Liver (tissue), 9 donors: Measurements from ENCODE around the gene LY86. TPM values are rescaled to one million over a fixed set of nuclear protein-coding genes. Genes with fewer than 3 reads are reported as not detected.

Experiments
- DNase-seq: peaks from one replicate; pipeline ENCODE4 v3.0.0-alpha.2; 2017; ENCODE audit warnings: low spot score
- H3K27ac ChIP-seq, 2 donors: one replicate each; pipeline ENCODE4 v1.7.0; 2013; ENCODE audit warnings: inconsistent platforms in 2 of 2, low read length in 2 of 2, control low read depth in 1 of 2, low read depth in 1 of 2, mild to moderate bottlenecking in 1 of 2
- H3K27me3 ChIP-seq, 4 donors: one replicate each; pipeline versions ENCODE4 v1.6.1 to v1.7.0; 2013; ENCODE audit warnings: low read length in 3 of 4, inconsistent platforms in 1 of 4, mild to moderate bottlenecking in 1 of 4, moderate library complexity in 1 of 4; ENCODE audit not compliant: control insufficient read depth in 4 of 4, insufficient read depth in 4 of 4
- H3K36me3 ChIP-seq, 4 donors: one replicate each; pipeline versions ENCODE4 v1.6.1 to v1.7.0; 2013; ENCODE audit warnings: low read length in 3 of 4, mild to moderate bottlenecking in 3 of 4, low read depth in 1 of 4, moderate library complexity in 1 of 4; ENCODE audit not compliant: control insufficient read depth in 4 of 4, insufficient read depth in 3 of 4
- H3K4me1 ChIP-seq, 4 donors: one replicate each; pipeline versions ENCODE4 v1.6.1 to v1.7.0; 2013; ENCODE audit warnings: low read length in 3 of 4, mild to moderate bottlenecking in 3 of 4, moderate library complexity in 1 of 4; ENCODE audit not compliant: control insufficient read depth in 4 of 4, insufficient read depth in 4 of 4
- H3K4me3 ChIP-seq, 3 donors: one replicate each; pipeline versions ENCODE4 v1.6.1 to v1.7.0; 2013; ENCODE audit warnings: low read length in 3 of 3, control low read depth in 1 of 3, low read depth in 1 of 3, mild to moderate bottlenecking in 1 of 3
- H3K9ac ChIP-seq, 2 donors: one replicate each; pipeline ENCODE4 v1.7.0; 2013; ENCODE audit warnings: low read length in 2 of 2, mild to moderate bottlenecking in 2 of 2, moderate library complexity in 2 of 2, control low read depth in 1 of 2, low read depth in 1 of 2
- H3K9me3 ChIP-seq, 4 donors: one replicate each; pipeline versions ENCODE4 v1.6.1 to v1.7.0; 2013; ENCODE audit warnings: low read length in 3 of 4; ENCODE audit not compliant: control insufficient read depth in 4 of 4
- EGR1 ChIP-seq, 2 donors: IDR thresholded peaks; 2 replicates each; pipeline ENCODE4 v1.6.1; 2016 to 2018; ENCODE audit warnings: antibody characterized with exemption in 2 of 2, low read depth in 2 of 2
- FOXA1 ChIP-seq: IDR thresholded peaks from 2 replicates; pipeline ENCODE4 v1.6.1; 2016; ENCODE audit warnings: antibody characterized with exemption
- FOXA2 ChIP-seq: IDR thresholded peaks from 2 replicates; pipeline ENCODE4 v1.6.1; 2016; ENCODE audit warnings: antibody characterized with exemption
- GABPA ChIP-seq, 2 donors: IDR thresholded peaks in 1 of 2; conservative IDR thresholded peaks in 1 of 2; 2 replicates each; pipeline ENCODE4 v1.6.1; 2016; ENCODE audit warnings: antibody characterized with exemption in 2 of 2, mild to moderate bottlenecking in 1 of 2, moderate library complexity in 1 of 2
- HNF4A ChIP-seq, 2 donors: conservative IDR thresholded peaks; 2 replicates each; pipeline ENCODE4 v1.6.1; 2016; ENCODE audit warnings: antibody characterized with exemption in 2 of 2, mild to moderate bottlenecking in 2 of 2
- HNF4G ChIP-seq: IDR thresholded peaks from 2 replicates; pipeline ENCODE4 v1.6.1; 2016; ENCODE audit warnings: antibody characterized with exemption
- JUND ChIP-seq, 2 donors: IDR thresholded peaks; 2 replicates each; pipeline ENCODE4 v1.6.1; 2016; ENCODE audit warnings: antibody characterized with exemption in 2 of 2
- NR2F2 ChIP-seq: IDR thresholded peaks from 2 replicates; pipeline ENCODE4 v1.6.1; 2016; ENCODE audit warnings: antibody characterized with exemption
- RAD21 ChIP-seq, 2 donors: IDR thresholded peaks; 2 replicates each; pipeline ENCODE4 v1.6.1; 2016; ENCODE audit warnings: antibody characterized with exemption in 2 of 2, mild to moderate bottlenecking in 2 of 2
- REST ChIP-seq: IDR thresholded peaks from 2 replicates; pipeline ENCODE4 v1.6.1; 2016; ENCODE audit warnings: antibody characterized with exemption, mild to moderate bottlenecking
- RXRA ChIP-seq, 2 donors: IDR thresholded peaks; 2 replicates each; pipeline ENCODE4 v1.6.1; 2017 to 2018; ENCODE audit warnings: antibody characterized with exemption in 2 of 2, mild to moderate bottlenecking in 1 of 2
- SP1 ChIP-seq: IDR thresholded peaks from 2 replicates; pipeline ENCODE4 v1.6.1; 2018; ENCODE audit warnings: antibody characterized with exemption, mild to moderate bottlenecking
- TAF1 ChIP-seq: conservative IDR thresholded peaks from 2 replicates; pipeline ENCODE4 v1.6.1; 2016; ENCODE audit warnings: antibody characterized with exemption, mild to moderate bottlenecking
- YY1 ChIP-seq: IDR thresholded peaks from 2 replicates; pipeline ENCODE4 v1.6.1; 2016; ENCODE audit warnings: antibody characterized with exemption, mild to moderate bottlenecking
- WGBS: extraction: QIAGEN DNeasy Blood & Tissue Kit; methylation state at CpG from one replicate; pipeline ENCODE4 v1.1.7; 2013; 5-methylcytosine and 5-hydroxymethylcytosine counted together
- polyA plus RNA-seq, 2 donors: library from polyadenylated mRNA; stranded (reverse) in 1 of 2; unstranded in 1 of 2; fragments of 200-250 nt in 1 of 2; fragments of >200 nt in 1 of 2; fragmentation: Nextera tagmentation in 1 of 2; extraction: Ambion mirVana in 1 of 2; gene quantifications; one replicate each; pipeline versions ENCODE4 v1.2.1 to v1.2.3, GENCODE V29; 2013 to 2015
- total RNA-seq, 2 donors: library from RNA; depleted of rRNA; stranded (reverse); fragments of >200 nt; gene quantifications; one replicate each; pipeline ENCODE4 v1.2.3, GENCODE V29; 2014
- TF ChIP-seq, protein P1 (sequence below): IDR thresholded peaks from 2 replicates; pipeline ENCODE4 v1.6.1; 2016; ENCODE audit warnings: antibody characterized with exemption
- TF ChIP-seq, protein P2 (sequence below): IDR thresholded peaks from 2 replicates; pipeline ENCODE4 v1.6.1; 2016; ENCODE audit warnings: antibody characterized with exemption
- TF ChIP-seq, protein P3 (sequence below): fragments of 150-350 bp; IDR thresholded peaks from 2 replicates; pipeline ENCODE4 v1.5.1; 2017; ENCODE audit warnings: improper control_type of control experiment, low read depth, low read length; ENCODE audit not compliant: missing input control
- TF ChIP-seq, protein P4 (sequence below): IDR thresholded peaks from 2 replicates; pipeline ENCODE4 v1.6.1; 2016; ENCODE audit warnings: antibody characterized with exemption
- donor health status: healthy.
- donor health status: healthy.
- donor health status: healthy.
- donor health status: healthy.
- donor health status: healthy.

LY86 gene
- total and polyA plus RNA-seq, 4 donors, result 1.4 to 7.8 (median 3.7) TPM

- H3K9me3 ChIP-seq, result no peaks in the 10 kb centered on the region
- no peaks in the 10 kb centered on the region for H3K36me3 ChIP-seq
- H3K4me1 ChIP-seq, result no peaks in the 10 kb centered on the region
- no peak for TF ChIP-seq HNF4A (conservative IDR thresholded peaks at IDR 0.05)
- TF ChIP-seq, protein P1, sequence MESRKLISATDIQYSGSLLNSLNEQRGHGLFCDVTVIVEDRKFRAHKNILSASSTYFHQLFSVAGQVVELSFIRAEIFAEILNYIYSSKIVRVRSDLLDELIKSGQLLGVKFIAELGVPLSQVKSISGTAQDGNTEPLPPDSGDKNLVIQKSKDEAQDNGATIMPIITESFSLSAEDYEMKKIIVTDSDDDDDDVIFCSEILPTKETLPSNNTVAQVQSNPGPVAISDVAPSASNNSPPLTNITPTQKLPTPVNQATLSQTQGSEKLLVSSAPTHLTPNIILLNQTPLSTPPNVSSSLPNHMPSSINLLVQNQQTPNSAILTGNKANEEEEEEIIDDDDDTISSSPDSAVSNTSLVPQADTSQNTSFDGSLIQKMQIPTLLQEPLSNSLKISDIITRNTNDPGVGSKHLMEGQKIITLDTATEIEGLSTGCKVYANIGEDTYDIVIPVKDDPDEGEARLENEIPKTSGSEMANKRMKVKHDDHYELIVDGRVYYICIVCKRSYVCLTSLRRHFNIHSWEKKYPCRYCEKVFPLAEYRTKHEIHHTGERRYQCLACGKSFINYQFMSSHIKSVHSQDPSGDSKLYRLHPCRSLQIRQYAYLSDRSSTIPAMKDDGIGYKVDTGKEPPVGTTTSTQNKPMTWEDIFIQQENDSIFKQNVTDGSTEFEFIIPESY, result no peak
- no peak for TF ChIP-seq TAF1
- TF ChIP-seq, protein P2, sequence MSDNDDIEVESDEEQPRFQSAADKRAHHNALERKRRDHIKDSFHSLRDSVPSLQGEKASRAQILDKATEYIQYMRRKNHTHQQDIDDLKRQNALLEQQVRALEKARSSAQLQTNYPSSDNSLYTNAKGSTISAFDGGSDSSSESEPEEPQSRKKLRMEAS, result no peak
- no peak for TF ChIP-seq YY1
- no peak for TF ChIP-seq FOXA1
- no peak for TF ChIP-seq REST
- no peak for TF ChIP-seq RAD21 (IDR thresholded peaks at IDR 0.05)
- TF ChIP-seq HNF4G, result no peak
- no peak for TF ChIP-seq GABPA (IDR thresholded peaks at IDR 0.05 in 1 of 2, conservative IDR thresholded peaks at IDR 0.05 in 1 of 2)
- no peak for TF ChIP-seq EGR1 (IDR thresholded peaks at IDR 0.05; ENCODE audit: low read depth in 2 of 2)
- no peak for TF ChIP-seq SP1
- no peak for TF ChIP-seq RXRA (IDR thresholded peaks at IDR 0.05)
- TF ChIP-seq JUND (IDR thresholded peaks at IDR 0.05), result no peak
- TF ChIP-seq, protein P3, sequence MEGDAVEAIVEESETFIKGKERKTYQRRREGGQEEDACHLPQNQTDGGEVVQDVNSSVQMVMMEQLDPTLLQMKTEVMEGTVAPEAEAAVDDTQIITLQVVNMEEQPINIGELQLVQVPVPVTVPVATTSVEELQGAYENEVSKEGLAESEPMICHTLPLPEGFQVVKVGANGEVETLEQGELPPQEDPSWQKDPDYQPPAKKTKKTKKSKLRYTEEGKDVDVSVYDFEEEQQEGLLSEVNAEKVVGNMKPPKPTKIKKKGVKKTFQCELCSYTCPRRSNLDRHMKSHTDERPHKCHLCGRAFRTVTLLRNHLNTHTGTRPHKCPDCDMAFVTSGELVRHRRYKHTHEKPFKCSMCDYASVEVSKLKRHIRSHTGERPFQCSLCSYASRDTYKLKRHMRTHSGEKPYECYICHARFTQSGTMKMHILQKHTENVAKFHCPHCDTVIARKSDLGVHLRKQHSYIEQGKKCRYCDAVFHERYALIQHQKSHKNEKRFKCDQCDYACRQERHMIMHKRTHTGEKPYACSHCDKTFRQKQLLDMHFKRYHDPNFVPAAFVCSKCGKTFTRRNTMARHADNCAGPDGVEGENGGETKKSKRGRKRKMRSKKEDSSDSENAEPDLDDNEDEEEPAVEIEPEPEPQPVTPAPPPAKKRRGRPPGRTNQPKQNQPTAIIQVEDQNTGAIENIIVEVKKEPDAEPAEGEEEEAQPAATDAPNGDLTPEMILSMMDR, result no peak
- TF ChIP-seq NR2F2, result no peak
- TF ChIP-seq, protein P4, sequence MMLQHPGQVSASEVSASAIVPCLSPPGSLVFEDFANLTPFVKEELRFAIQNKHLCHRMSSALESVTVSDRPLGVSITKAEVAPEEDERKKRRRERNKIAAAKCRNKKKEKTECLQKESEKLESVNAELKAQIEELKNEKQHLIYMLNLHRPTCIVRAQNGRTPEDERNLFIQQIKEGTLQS, result no peak
- TF ChIP-seq FOXA2, result no peak
- H3K4me3 ChIP-seq, result no peak overlapping the region
- DNase-seq, result no peak
- H3K27me3 ChIP-seq, result no peaks in the 10 kb centered on the region
- H3K9ac ChIP-seq, result no peak overlapping the region
- H3K27ac ChIP-seq, result no peak overlapping the region
- WGBS, result 86% methylated on average over 2 of the region's 2 CpGs
Measured at GRCh38 chr6:6635291-6635690, 46.8 kb downstream of the LY86 start.
